HepG2 (cell line): ENCODE data around the gene INTS1. TPM values are rescaled to one million over a fixed set of nuclear protein-coding genes. Genes with fewer than 3 reads are reported as not detected.

Source experiments
- CREB3 ChIP-seq: sonication (generic); formaldehyde crosslinking; IDR thresholded peaks from 2 replicates; pipeline ENCODE4 v1.5.0; 2020; ENCODE audit warnings: missing genetic modification reagents
- DZIP1 ChIP-seq: sonication (generic); formaldehyde crosslinking; IDR thresholded peaks from 2 replicates; pipeline ENCODE4 v1.5.0; 2020; ENCODE audit warnings: mild to moderate bottlenecking, missing genetic modification reagents
- MTA1 ChIP-seq: sonication (generic); formaldehyde crosslinking; IDR thresholded peaks from 2 replicates; pipeline ENCODE4 v1.4.0; 2020; ENCODE audit warnings: missing genetic modification reagents, mild to moderate bottlenecking, borderline replicate concordance
- NCOR1 ChIP-seq: fragments of 200-600 bp; sonication (generic); IDR thresholded peaks from 2 replicates; pipeline ENCODE4 v1.7.0; 2017; ENCODE audit warnings: antibody characterized with exemption, low read length, borderline replicate concordance
- PREB ChIP-seq: sonication (generic); formaldehyde crosslinking; IDR thresholded peaks from 2 replicates; pipeline ENCODE4 v1.4.0; 2020; ENCODE audit warnings: missing genetic modification reagents
- SIX1 ChIP-seq: sonication (generic); formaldehyde crosslinking; IDR thresholded peaks from 2 replicates; pipeline ENCODE4 v1.4.0; 2020; ENCODE audit warnings: missing genetic modification reagents, borderline replicate concordance
- SMAD3 ChIP-seq: sonication (generic); formaldehyde crosslinking; IDR thresholded peaks from 2 replicates; pipeline ENCODE4 v1.4.0; 2020; ENCODE audit warnings: missing genetic modification reagents
- TAF1 ChIP-seq: sonication (generic); formaldehyde crosslinking; IDR thresholded peaks from 2 replicates; pipeline ENCODE4 v1.4.0; 2020; ENCODE audit warnings: missing genetic modification reagents
- TEAD3 ChIP-seq: optimal IDR thresholded peaks from 2 replicates; pipeline ENCODE3; 2016; ENCODE audit warnings: borderline replicate concordance
- XRCC5 ChIP-seq: fragments of 200-400 bp; formaldehyde crosslinking; optimal IDR thresholded peaks from 2 replicates; pipeline ENCODE3; 2017; ENCODE audit warnings: mild to moderate bottlenecking, low read length
- YEATS4 ChIP-seq: sonication (generic); formaldehyde crosslinking; IDR thresholded peaks from 2 replicates; pipeline ENCODE4 v1.4.0; 2020; ENCODE audit warnings: missing genetic modification reagents, borderline replicate concordance
- ZBTB26 ChIP-seq: IDR thresholded peaks from 2 replicates; pipeline ENCODE4 v1.6.1; 2016; ENCODE audit warnings: missing compliant biosample characterization, missing genetic modification reagents, borderline replicate concordance
- ZFP41 ChIP-seq: sonication (generic); formaldehyde crosslinking; IDR thresholded peaks from 2 replicates; pipeline ENCODE4 v1.4.0; 2020; ENCODE audit warnings: mild to moderate bottlenecking, missing genetic modification reagents, borderline replicate concordance
- ZNF263 ChIP-seq: sonication (generic); formaldehyde crosslinking; IDR thresholded peaks from 2 replicates; pipeline ENCODE4 v1.4.0; 2020; ENCODE audit warnings: missing genetic modification reagents
- ZNF543 ChIP-seq: sonication (generic); formaldehyde crosslinking; IDR thresholded peaks from 2 replicates; pipeline ENCODE4 v1.4.0; 2020; ENCODE audit warnings: mild to moderate bottlenecking, missing genetic modification reagents
- ZNF746 ChIP-seq: sonication (generic); formaldehyde crosslinking; IDR thresholded peaks from 2 replicates; pipeline ENCODE4 v1.8.0; 2022; ENCODE audit warnings: mild to moderate bottlenecking, missing genetic modification reagents
- ZNF839 ChIP-seq: sonication (generic); formaldehyde crosslinking; IDR thresholded peaks from 2 replicates; pipeline ENCODE4 v1.4.0; 2020; ENCODE audit warnings: missing genetic modification reagents, mild to moderate bottlenecking, borderline replicate concordance
- polyA plus RNA-seq, 8 experiments: library from polyadenylated mRNA; depleted of rRNA in 3 of 8; stranded (reverse) in 7 of 8; unstranded in 1 of 8; fragments of >200 nt; fragmentation: Illumina TruSeq in 4 of 8; extraction: Trizol in 4 of 8; gene quantifications; 2 replicates each; pipeline versions ENCODE4 v1.2.1 to v1.2.3, GENCODE V29; 2011 to 2016; ENCODE audit warnings: low read depth in 4 of 8, missing spikeins in 1 of 8, mixed read lengths in 1 of 8; ENCODE audit not compliant: insufficient read depth in 1 of 8
- total RNA-seq, 5 experiments: library from RNA; depleted of rRNA; stranded (reverse); fragments of >200 nt; fragmentation: Illumina TruSeq; extraction: Trizol; gene quantifications; 2 replicates each; pipeline ENCODE4 v1.2.3, GENCODE V29; 2016; ENCODE audit warnings: low read depth in 1 of 5
- TF ChIP-seq, protein P1 (sequence below): sonication (generic); formaldehyde crosslinking; IDR thresholded peaks from 2 replicates; pipeline ENCODE4 v1.9.0; 2021; ENCODE audit warnings: missing genetic modification reagents, borderline replicate concordance
- TF ChIP-seq, protein P2 (sequence below): sonication (generic); formaldehyde crosslinking; IDR thresholded peaks from 2 replicates; pipeline ENCODE4 v1.4.0; 2020; ENCODE audit warnings: missing genetic modification reagents

INTS1 gene
- total and polyA plus RNA-seq, 2 of the 13 experiments (the other 11 are each of a cell fraction or from before 2014, with no cell fraction given): 13.7 to 29.0 TPM

- TF ChIP-seq TEAD3 (CRISPR knock-in tag) (peak; percentile 99), MTA1 (CRISPR knock-in tag) (peak; percentile 97; the same call in 1 of the 2 replicates), SMAD3 (CRISPR knock-in tag) (peak; percentile 64; the same call in 1 of the 2 replicates), CREB3 (0 out of 2 replicates have a peak, but pooled peaks have one; percentile 61), NCOR1 (peak; percentile 68; the same call in 1 of the 2 replicates), YEATS4 (CRISPR knock-in tag) (peak; percentile 76), ZFP41 (CRISPR knock-in tag) (peak; percentile 63; the same call in 1 of the 2 replicates), TAF1 (CRISPR knock-in tag) (peak; percentile 63; the same call in 1 of the 2 replicates), ZBTB26 (peak; percentile 65; the same call in 1 of the 2 replicates), SIX1 (CRISPR knock-in tag) (peak; percentile 50; the same call in 1 of the 2 replicates), PREB (CRISPR knock-in tag) (no peak), ZNF263 (CRISPR knock-in tag) (peak; percentile 97), ZNF839 (CRISPR knock-in tag) (peak; percentile 72), XRCC5 (peak; percentile 38), DZIP1 (CRISPR knock-in tag) (peak; percentile 76; the same call in 1 of the 2 replicates), ZNF543 (CRISPR knock-in tag) (peak; percentile 87; the same call in 1 of the 2 replicates), ZNF746 (CRISPR knock-in tag) (peak; percentile 94)
- TF ChIP-seq, protein P1, sequence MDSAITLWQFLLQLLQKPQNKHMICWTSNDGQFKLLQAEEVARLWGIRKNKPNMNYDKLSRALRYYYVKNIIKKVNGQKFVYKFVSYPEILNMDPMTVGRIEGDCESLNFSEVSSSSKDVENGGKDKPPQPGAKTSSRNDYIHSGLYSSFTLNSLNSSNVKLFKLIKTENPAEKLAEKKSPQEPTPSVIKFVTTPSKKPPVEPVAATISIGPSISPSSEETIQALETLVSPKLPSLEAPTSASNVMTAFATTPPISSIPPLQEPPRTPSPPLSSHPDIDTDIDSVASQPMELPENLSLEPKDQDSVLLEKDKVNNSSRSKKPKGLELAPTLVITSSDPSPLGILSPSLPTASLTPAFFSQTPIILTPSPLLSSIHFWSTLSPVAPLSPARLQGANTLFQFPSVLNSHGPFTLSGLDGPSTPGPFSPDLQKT (CRISPR knock-in tag): no peak
- TF ChIP-seq, protein P2, sequence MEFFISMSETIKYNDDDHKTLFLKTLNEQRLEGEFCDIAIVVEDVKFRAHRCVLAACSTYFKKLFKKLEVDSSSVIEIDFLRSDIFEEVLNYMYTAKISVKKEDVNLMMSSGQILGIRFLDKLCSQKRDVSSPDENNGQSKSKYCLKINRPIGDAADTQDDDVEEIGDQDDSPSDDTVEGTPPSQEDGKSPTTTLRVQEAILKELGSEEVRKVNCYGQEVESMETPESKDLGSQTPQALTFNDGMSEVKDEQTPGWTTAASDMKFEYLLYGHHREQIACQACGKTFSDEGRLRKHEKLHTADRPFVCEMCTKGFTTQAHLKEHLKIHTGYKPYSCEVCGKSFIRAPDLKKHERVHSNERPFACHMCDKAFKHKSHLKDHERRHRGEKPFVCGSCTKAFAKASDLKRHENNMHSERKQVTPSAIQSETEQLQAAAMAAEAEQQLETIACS: peak; percentile 68; the same call in 1 of the 2 replicates
These were observed 32.8 kb upstream of the INTS1 start (continued) for GRCh38 chr7:1536743-1537534.
